GM12801 (cell line): Measurements from ENCODE around the gene ST7.

ENCODE experiments used
- TF ChIP-seq, protein P1 (sequence below): IDR thresholded peaks from one replicate; pipeline ENCODE4 v1.5.1; 2011; ENCODE audit warnings: control low read depth; ENCODE audit not compliant: insufficient read length; ENCODE audit errors: extremely low read depth

The ST7 gene

GRCh38 chr7:117021366-117021765 is 68.1 kb downstream of the ST7 start:
- TF ChIP-seq, protein P1, sequence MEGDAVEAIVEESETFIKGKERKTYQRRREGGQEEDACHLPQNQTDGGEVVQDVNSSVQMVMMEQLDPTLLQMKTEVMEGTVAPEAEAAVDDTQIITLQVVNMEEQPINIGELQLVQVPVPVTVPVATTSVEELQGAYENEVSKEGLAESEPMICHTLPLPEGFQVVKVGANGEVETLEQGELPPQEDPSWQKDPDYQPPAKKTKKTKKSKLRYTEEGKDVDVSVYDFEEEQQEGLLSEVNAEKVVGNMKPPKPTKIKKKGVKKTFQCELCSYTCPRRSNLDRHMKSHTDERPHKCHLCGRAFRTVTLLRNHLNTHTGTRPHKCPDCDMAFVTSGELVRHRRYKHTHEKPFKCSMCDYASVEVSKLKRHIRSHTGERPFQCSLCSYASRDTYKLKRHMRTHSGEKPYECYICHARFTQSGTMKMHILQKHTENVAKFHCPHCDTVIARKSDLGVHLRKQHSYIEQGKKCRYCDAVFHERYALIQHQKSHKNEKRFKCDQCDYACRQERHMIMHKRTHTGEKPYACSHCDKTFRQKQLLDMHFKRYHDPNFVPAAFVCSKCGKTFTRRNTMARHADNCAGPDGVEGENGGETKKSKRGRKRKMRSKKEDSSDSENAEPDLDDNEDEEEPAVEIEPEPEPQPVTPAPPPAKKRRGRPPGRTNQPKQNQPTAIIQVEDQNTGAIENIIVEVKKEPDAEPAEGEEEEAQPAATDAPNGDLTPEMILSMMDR = no peak

DNA sequence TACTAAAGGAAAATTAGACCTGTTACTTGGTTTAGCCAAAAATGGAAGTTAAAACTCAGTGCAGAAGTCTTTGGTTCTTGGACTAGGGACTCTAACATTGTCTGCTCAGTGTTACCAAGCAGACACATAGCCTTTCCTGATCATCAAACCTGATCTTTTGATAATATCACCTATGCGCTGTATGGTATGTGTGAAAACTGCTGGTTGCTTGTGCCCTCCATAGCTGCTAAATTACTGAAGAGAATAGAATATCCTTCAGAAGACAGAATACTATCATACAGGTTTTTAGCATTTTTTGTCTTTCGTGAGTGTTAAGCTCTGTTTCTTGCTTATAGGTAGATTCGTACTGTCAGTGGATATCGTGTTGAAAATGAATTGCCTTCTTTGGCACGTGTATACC is 68.7 kb downstream of the ST7 start:
- TF ChIP-seq, protein P1 = no peak

DNA sequence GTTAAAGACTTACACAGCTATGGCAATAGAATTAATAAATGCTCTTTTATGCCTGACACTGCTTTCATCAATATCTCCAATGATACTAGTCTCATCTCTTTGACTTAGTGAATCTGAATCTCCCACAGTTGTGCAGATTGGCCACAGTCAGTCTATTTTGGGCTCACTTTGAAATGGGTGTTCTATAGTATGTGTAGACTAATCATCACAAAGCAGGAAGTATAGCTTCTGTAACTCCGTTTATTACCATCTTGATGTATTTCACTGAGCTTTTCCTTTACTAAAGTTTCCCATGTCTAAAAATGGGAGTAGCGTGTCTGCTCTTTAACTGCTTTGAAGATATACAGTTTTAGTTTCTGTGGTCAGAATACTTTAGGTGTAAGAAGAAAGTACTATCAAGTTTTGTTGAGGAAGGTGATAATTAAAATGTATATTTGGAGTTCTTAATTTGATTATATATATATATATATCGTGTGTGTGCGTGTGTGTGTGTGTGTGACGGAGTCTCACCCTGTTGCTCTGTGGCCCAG is 70.1 kb downstream of the ST7 start:
- TF ChIP-seq, protein P1 = no peak

DNA sequence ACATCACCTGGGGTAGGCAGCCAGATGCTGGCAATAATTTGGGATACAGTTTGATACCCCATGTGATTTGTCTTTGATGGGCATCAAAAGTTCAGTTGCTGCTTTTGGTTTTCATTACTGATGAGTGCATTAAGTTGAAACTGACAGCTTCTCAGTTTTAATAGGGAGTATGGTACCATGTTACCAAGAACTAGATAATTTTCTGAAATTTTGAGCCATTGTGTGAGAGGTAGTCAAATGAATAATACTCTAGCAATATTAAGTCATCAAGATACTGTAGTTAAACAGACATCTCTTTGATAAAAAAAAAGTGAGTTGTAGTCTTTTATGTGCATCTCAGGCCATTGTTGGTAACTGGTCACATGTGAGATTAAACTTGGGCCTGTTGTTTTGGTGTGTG is 71.5 kb downstream of the ST7 start:
- TF ChIP-seq, protein P1 = no peak

- TF ChIP-seq, protein P1 = no peak
These were observed 72.6 kb downstream of the ST7 start for GRCh38 chr7:117025891-117026290.

DNA sequence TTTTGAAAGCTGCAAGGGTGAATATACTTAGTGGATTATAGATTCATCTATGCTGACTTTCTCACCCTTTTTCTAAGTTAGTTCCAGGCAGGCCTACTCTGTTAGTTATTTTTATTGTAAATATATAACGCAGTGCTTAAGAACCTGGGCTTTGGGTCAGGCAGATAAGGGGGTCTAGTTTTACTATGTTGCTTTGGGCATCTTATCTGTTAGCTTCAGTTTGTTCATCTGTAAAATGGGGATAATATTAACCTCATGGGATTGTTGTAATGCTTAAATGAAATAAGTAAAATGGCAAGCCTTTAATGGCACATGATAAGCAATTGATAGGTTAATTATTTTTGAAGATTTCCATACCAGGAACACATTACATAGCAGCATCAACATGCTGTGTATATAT is 79.5 kb downstream of the ST7 start:
- TF ChIP-seq, protein P1 = no peak

DNA sequence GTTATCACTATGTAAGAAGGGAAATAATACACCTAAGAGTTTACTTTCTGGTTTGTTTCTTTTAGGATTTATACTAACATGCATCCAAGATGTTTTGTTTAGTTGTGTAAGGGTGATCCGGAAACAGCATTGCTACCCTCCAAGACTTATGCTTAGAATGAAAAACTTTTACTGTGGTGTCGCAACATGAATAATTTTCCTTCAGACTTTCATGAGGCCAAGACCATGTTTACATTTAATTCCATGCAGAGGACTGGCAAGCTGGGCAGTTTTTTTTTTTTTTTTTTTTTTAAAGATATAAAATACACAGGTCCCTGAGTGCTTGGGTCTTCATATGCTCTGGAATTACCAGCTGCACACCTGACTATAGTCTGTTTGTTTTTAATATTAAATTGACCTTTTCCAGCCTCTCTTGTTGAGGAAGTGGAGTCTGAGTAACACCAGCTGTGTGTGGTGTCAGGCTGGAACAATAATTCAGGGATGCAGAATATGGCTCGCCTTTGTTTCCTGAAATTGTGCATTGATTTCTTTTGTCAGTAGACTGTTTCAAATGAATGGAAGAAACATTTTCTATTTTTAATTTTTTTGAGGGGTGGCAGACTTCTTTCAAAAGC is 81.7 kb downstream of the ST7 start:
- TF ChIP-seq, protein P1 = no peak
